ENCODE results near the gene RPS18.

The RPS18 gene

GRCh38 chr6:33297956-33298772, 26.3 kb downstream of the RPS18 start:
- H3K27me3 ChIP-seq (ENCODE audit: insufficient read depth, low read depth, severe bottlenecking), result no peaks in the 10 kb centered on the region
- TF ChIP-seq CTCF (IDR thresholded peaks at IDR 0.05; ENCODE audit: low read depth, low read length), result peak; percentile 24; the same call in 1 of the 2 replicates
- peak; percentile 79 for DNase-seq
- peak overlapping the region; percentile 71 for H3K4me3 ChIP-seq (ENCODE audit: low read depth, low read length)
- H3K36me3 ChIP-seq, result peaks cover 37% of the 10 kb centered on the region
- H3K9me3 ChIP-seq (ENCODE audit: severe bottlenecking), result no peaks in the 10 kb centered on the region
- H3K27ac ChIP-seq, result peak overlapping the region; percentile 87

GRCh38 chr6:33298773-33299236, 26.9 kb downstream of the RPS18 start, which contains the start of gene RGL2:
Gene RGL2 (minus strand): TSS chr6:33298942. CDS start chr6:33298610, 332 bp downstream.
- no peak for TF ChIP-seq CTCF (IDR thresholded peaks at IDR 0.05; ENCODE audit: low read depth, low read length)

DNA sequence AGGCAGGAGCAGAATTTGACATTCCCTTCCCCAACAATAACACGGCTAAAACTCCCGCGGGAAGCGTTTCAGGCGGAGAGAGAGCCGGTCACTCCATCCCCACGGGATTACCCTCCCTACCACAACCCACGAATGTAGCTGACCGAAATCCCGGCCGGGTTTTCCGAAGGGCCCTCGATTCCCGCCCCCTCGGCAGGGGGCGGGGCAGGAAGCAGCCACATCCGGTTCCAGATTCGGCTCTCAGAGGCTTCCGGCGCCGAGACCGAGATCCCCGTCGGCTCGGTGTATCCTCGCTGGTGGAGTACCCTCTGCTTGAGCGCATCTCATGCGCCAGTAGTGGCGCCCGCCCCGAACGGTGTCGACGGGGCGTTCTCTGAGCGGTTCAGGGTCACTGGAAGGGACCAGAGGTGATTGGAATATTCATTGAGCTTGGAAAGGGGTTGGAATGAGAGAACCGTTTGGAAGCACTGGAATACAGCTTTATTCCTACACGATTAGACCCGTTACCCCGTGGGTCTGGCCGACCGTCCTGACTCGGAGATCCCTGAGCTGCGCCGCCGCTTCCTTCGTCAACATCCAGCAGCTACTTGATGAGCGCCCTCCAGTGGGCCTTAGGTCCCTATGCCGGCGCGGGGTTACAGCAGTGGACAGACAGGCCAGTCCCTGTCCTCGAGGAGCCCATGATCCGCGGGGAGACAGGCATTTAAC, 27.5 kb downstream of the RPS18 start:
- peaks cover 25% of the 10 kb centered on the region for H3K36me3 ChIP-seq

More at GRCh38 chr6:33298773-33299236, 26.9 kb downstream of the RPS18 start, which contains the start of gene RGL2:
- no peaks in the 10 kb centered on the region for H3K27me3 ChIP-seq (ENCODE audit: insufficient read depth, low read depth, severe bottlenecking)
- H3K36me3 ChIP-seq, result peaks cover 31% of the 10 kb centered on the region
- H3K27ac ChIP-seq, result peak within 1 kb of the TSS; percentile 87
- H3K4me3 ChIP-seq (ENCODE audit: low read depth, low read length), result peak within 1 kb of the TSS; percentile 71
- peak; percentile 79 for DNase-seq
- no peaks in the 10 kb centered on the region for H3K9me3 ChIP-seq (ENCODE audit: severe bottlenecking)

GRCh38 chr6:33301877-33302276, 30.0 kb downstream of the RPS18 start:
- H3K4me3 ChIP-seq (ENCODE audit: low read depth, low read length), result no peak overlapping the region
- no peaks in the 10 kb centered on the region; the same call in 1 of the 2 replicates for H3K36me3 ChIP-seq
- no peak for TF ChIP-seq CTCF (IDR thresholded peaks at IDR 0.05; ENCODE audit: low read depth, low read length)
- no peak for DNase-seq
- H3K27ac ChIP-seq, result no peak overlapping the region
- no peaks in the 10 kb centered on the region for H3K9me3 ChIP-seq (ENCODE audit: severe bottlenecking)
- H3K27me3 ChIP-seq (ENCODE audit: insufficient read depth, low read depth, severe bottlenecking), result no peaks in the 10 kb centered on the region

More for the DNA sequence above, 27.5 kb downstream of the RPS18 start:
- TF ChIP-seq CTCF (IDR thresholded peaks at IDR 0.05; ENCODE audit: low read depth, low read length), result peak; percentile 93
- peak overlapping the region; percentile 87 for H3K27ac ChIP-seq
- H3K4me3 ChIP-seq (ENCODE audit: low read depth, low read length), result peak overlapping the region; percentile 71
- peak; percentile 99 for DNase-seq
- H3K9me3 ChIP-seq (ENCODE audit: severe bottlenecking), result no peaks in the 10 kb centered on the region
- H3K27me3 ChIP-seq (ENCODE audit: insufficient read depth, low read depth, severe bottlenecking), result no peaks in the 10 kb centered on the region

DNA sequence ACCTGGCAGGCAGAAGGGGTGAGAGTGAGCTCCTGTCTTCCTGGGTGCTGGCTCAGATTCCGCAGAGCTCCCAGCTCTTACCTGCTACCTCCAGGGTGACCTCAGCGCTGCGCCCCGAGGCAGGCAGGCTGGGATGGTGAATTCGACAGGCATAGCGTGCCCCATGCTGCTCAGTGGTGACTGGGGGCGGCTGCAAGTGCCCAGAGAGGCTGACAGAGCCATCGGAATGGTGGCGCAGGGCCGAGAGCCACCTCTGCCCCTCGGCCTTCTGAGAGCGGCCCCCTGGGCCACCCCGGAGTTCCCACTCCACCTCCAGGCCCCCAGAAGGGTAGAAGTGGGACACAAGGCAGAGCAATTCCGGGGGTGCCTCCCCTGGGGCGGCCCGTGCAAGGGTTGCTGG, 32.3 kb downstream of the RPS18 start:
- H3K9me3 ChIP-seq (ENCODE audit: severe bottlenecking), result no peaks in the 10 kb centered on the region
- TF ChIP-seq CTCF (IDR thresholded peaks at IDR 0.05; ENCODE audit: low read depth, low read length), result no peak
- DNase-seq, result no peak
- H3K27ac ChIP-seq, result no peak overlapping the region
- H3K4me3 ChIP-seq (ENCODE audit: low read depth, low read length), result no peak overlapping the region
- no peaks in the 10 kb centered on the region for H3K27me3 ChIP-seq (ENCODE audit: insufficient read depth, low read depth, severe bottlenecking)
- no peaks in the 10 kb centered on the region for H3K36me3 ChIP-seq
